Measurements from ENCODE around the gene ACRBP. TPM values are rescaled to one million over a fixed set of nuclear protein-coding genes. Genes with fewer than 3 reads are reported as not detected.

ACRBP gene
- total RNA-seq, 2 experiments from 2014 or later: 4.4 to 9.4 TPM

DNA sequence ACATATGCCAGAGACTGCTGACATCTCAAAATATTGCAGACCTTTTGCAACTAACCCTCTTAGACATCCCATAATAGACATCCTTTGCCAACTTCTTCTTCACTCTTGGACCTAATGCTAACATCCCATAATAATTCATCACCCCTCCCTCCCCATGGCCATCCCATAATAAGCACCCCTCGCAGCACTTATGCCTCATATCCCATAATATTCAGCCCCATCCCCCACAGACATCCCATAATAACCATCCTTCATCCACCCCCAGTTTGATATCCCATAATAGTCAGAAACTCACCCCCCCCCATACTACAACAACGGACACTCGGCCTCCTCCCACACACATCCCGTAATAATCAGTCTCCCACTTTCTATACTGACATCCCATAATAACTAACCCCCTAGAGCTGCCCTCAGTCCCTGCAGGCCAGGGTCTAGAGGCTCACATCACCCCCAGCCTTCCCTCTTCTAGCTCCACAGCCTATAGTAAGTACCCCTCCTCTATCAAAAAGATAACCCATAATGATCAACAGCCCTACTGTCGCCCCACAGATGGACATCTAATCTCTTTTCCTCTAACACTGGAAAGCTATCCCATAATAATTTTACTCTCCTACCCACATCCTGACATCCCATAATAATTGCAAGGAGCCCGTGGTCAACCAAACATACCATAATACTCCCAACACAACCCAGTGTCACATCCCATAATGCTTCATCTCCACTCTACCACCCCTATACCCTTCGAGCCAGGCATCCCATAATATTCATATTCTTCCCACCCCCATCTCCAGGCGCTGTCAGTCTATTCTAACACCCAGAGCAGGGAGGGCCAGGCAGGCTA, 39.3 kb downstream of the ACRBP start:
- BruUV-seq (replicated peaks): no TSS peak
- peak; percentile 64 for DNase-seq (ENCODE audit: low spot score)
- TF ChIP-seq CTCF (conservative IDR thresholded peaks at IDR 0.05; ENCODE audit: low read length): no peak
- H4K20me1 ChIP-seq (ENCODE audit: insufficient read depth, low read length): peaks cover 18% of the 10 kb centered on the region
- peaks cover 33% of the 10 kb centered on the region for H3K79me2 ChIP-seq (ENCODE audit: insufficient read depth, low read depth, low read length)
- H3K27ac ChIP-seq (ENCODE audit: low read depth, low read length, poor library complexity, severe bottlenecking): peak overlapping the region; percentile 57
- peak overlapping the region; percentile 46 for H3K4me2 ChIP-seq (ENCODE audit: low read length)
- no peak overlapping the region for H3K4me3 ChIP-seq (ENCODE audit: low read depth, low read length, poor library complexity, severe bottlenecking)
- no peaks in the 10 kb centered on the region for H3K9me2 ChIP-seq (ENCODE audit: insufficient read depth, low read length)
- peaks cover 56% of the 10 kb centered on the region for H3K4me1 ChIP-seq (ENCODE audit: insufficient read depth, low read length, poor library complexity, severe bottlenecking)
- POLR2A ChIA-PET: interaction anchor here (0.6 to 1.8 kb wide), 9 partner anchors 13 to 1026 kb away, joined by 3 to 7 read pairs (median 3); partner anchors contain the start of gene CDCA3
- CTCF ChIA-PET (ENCODE audit: unreplicated experiment): no interaction called here
- intact Hi-C loops (cut with micrococcal nuclease; ENCODE audit: unreplicated experiment): loop anchor here (2.0 to 5.0 kb wide), 2 partner anchors 37 to 79 kb away; partner anchors contain the start of gene ZNF384
- H2AFZ ChIP-seq (ENCODE audit: low read length): no peak overlapping the region; the same call in 1 of the 2 replicates
- peaks cover 30% of the 10 kb centered on the region for H3K36me3 ChIP-seq (ENCODE audit: insufficient read depth, low read length)
- H3K9me3 ChIP-seq (ENCODE audit: low read length): no peaks in the 10 kb centered on the region

DNA sequence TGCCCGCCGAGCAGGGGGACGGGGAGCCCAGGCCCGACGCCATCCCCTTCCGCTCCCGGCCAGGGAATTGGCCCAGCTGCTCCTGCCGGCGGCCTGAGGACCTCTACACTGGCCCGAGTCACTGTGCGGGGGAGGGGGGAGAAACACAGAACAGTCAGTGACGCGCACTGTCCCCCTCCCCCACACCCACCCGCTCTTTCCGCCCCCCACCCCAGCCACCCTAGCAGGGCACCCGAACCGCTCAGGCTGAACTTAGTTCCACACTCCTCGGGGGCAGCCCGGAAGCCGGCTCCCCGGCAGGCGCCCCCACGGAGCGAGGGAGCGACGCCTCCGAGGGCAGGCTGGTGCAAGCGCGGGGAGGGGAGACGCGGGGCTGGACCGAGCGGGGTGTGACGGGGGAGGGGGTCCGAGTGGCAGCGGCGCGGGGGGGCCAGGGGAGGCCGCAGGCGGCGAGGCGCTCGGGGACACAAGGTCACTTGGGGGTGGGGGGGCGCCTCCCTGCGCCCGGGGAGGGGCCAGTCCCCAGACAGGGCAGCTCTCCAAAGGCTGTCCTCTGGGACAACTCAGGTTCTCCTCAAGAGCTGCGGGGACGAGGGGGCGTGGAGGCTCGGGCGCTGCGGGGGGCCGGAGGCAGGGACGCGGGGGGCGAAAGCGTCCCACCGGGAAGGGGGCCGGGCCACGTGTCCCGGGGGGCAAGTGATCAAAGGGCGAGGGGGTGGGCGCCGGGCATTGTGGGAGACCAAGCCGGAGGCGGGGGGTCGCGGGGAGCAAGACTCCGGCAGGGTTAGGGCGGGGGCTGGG, 40.7 kb downstream of the ACRBP start:
- Histone ChIP-seq H3K4me2 (ENCODE audit: low read length) (peak overlapping the region; percentile 94), H3K4me3 (ENCODE audit: low read depth, low read length, poor library complexity, severe bottlenecking) (peak overlapping the region; percentile 78), H2AFZ (ENCODE audit: low read length) (peak overlapping the region; percentile 22; the same call in 1 of the 2 replicates), H3K79me2 (ENCODE audit: insufficient read depth, low read depth, low read length) (peaks cover 41% of the 10 kb centered on the region), H3K27ac (ENCODE audit: low read depth, low read length, poor library complexity, severe bottlenecking) (peak overlapping the region; percentile 75), H3K36me3 (ENCODE audit: insufficient read depth, low read length) (peaks cover 44% of the 10 kb centered on the region), H3K9me3 (ENCODE audit: low read length) (no peaks in the 10 kb centered on the region), H3K4me1 (ENCODE audit: insufficient read depth, low read length, poor library complexity, severe bottlenecking) (peaks cover 50% of the 10 kb centered on the region), H4K20me1 (ENCODE audit: insufficient read depth, low read length) (peaks cover 18% of the 10 kb centered on the region), H3K9me2 (ENCODE audit: insufficient read depth, low read length) (no peaks in the 10 kb centered on the region)
- ChIA-PET POLR2A (interaction anchor here (0.6 to 1.5 kb wide), 2 partner anchors 9 to 118 kb away, joined by 3 to 4 read pairs; partner anchors contain the start of gene COPS7A), CTCF (ENCODE audit: unreplicated experiment) (interaction anchor here (0.7 kb wide), 1 partner anchor 21 kb away, joined by 5 read pairs; no protein-coding TSS in a partner anchor)
- TF ChIP-seq EZH2phosphoT487 (IDR thresholded peaks at IDR 0.05; ENCODE audit: borderline replicate concordance, low read depth, low read length): no peak
- DNase-seq (ENCODE audit: low spot score): peak; percentile 78
- intact Hi-C loops (cut with micrococcal nuclease; ENCODE audit: unreplicated experiment): loop anchor here (2.0 to 5.0 kb wide), 2 partner anchors 36 to 81 kb away; partner anchors contain the start of gene ZNF384
- BruUV-seq (replicated peaks): no TSS peak

Data from OCI-LY7 (cell line).